Endothelial cell of umbilical vein (primary cell): ENCODE measurements around the gene SLC22A8. TPM values are rescaled to one million over a fixed set of nuclear protein-coding genes. Genes with fewer than 3 reads are reported as not detected.
"Not testable (repeated sequence)": the region's sequence is repeated elsewhere in the genome, so short reads cannot be mapped to it uniquely, and the experiment has no call there.

ENCODE experiments used
- Bru-seq: library from RNA; stranded (reverse); fragments of 400-500 nt; gene quantifications from one replicate; lab custom pipeline; 2021; lab: Mats Ljungman, UMichigan
- BruChase-seq, 2 experiments: library from RNA; stranded (reverse); fragments of 400-500 nt; gene quantifications; one replicate each; lab custom pipeline; 2021; lab: Mats Ljungman, UMichigan
- BruUV-seq: library from RNA; stranded (reverse); fragments of 400-500 nt; replicated peaks from 2 replicates; lab custom pipeline; 2021; lab: Mats Ljungman, UMichigan
- CTCF ChIA-PET: fragments of 300-600, 350-600 bp; sonication (Branson Sonifier 250); formaldehyde crosslinking; loops from one replicate; lab custom pipeline; 2021; ENCODE audit warnings: antibody characterized with exemption, inconsistent platforms; lab: Charles Lee
- POLR2A ChIA-PET: fragments of 300-600, 350-600 bp; sonication (Branson Sonifier 250); formaldehyde crosslinking; loops from one replicate; lab custom pipeline; 2021; ENCODE audit warnings: antibody characterized with exemption, inconsistent platforms; lab: Charles Lee
- DNase-seq: peaks from one replicate; pipeline ENCODE4 v3.0.0-alpha.2; 2011; ENCODE audit warnings: low read depth, low spot score
- FAIRE-seq: peaks from 2 replicates; lab custom pipeline; 2011; peaks lifted over from hg19 to GRCh38; lab: Jason Lieb, UNC
- H2AFZ ChIP-seq: 2 replicates; pipeline ENCODE4 v1.6.0; 2012; ENCODE audit warnings: low read depth, low read length, control low read depth, inconsistent platforms
- H3K27ac ChIP-seq: 2 replicates; pipeline ENCODE4 v1.5.1; 2011; ENCODE audit warnings: low read depth, mild to moderate bottlenecking, control low read depth, low read length, moderate library complexity; ENCODE audit not compliant: insufficient read depth
- H3K27me3 ChIP-seq, 2 experiments: 2 replicates each; pipeline versions ENCODE4 v1.6.0 to v1.6.1; 2011; ENCODE audit warnings: low read length in 2 of 2, mixed read lengths in 1 of 2; ENCODE audit not compliant: control insufficient read depth in 2 of 2, insufficient read depth in 2 of 2
- H3K36me3 ChIP-seq, 2 experiments: 2 replicates in 1 of 2; 3 replicates in 1 of 2; pipeline ENCODE4 v1.5.1; 2011; ENCODE audit warnings: low read length in 2 of 2, mild to moderate bottlenecking in 1 of 2, moderate library complexity in 1 of 2; ENCODE audit not compliant: control insufficient read depth in 2 of 2, insufficient read depth in 2 of 2; ENCODE audit errors: extremely low read depth in 1 of 2
- H3K4me1 ChIP-seq: 3 replicates; pipeline ENCODE4 v1.5.1; 2011; ENCODE audit warnings: mild to moderate bottlenecking, low read length; ENCODE audit not compliant: control insufficient read depth, insufficient read depth; ENCODE audit errors: extremely low read depth
- H3K4me2 ChIP-seq: 2 replicates; pipeline ENCODE4 v1.6.1; 2011; ENCODE audit warnings: low read length, control low read depth, mixed read lengths; ENCODE audit not compliant: insufficient read depth
- H3K4me3 ChIP-seq, 3 experiments: fragments of 200-600 bp in 1 of 3; sonication (generic), shearing (Covaris generic) in 1 of 3; replicated peaks in 1 of 3; 2 replicates each; pipeline ENCODE4 v1.5.1; 2011 to 2016; ENCODE audit warnings: control low read depth in 3 of 3, low read length in 3 of 3, mild to moderate bottlenecking in 2 of 3, inconsistent platforms in 1 of 3, low read depth in 1 of 3, moderate library complexity in 1 of 3; ENCODE audit not compliant: insufficient read depth in 1 of 3
- H3K79me2 ChIP-seq: 2 replicates; pipeline ENCODE4 v1.6.0; 2012; ENCODE audit warnings: low read length, inconsistent platforms; ENCODE audit not compliant: control insufficient read depth, insufficient read depth
- H3K9ac ChIP-seq: replicated peaks from 2 replicates; pipeline ENCODE3; 2011; ENCODE audit warnings: low read length, control low read depth; ENCODE audit not compliant: insufficient read depth; ENCODE audit errors: extremely low read depth
- H3K9me1 ChIP-seq: replicated peaks from 3 replicates; pipeline ENCODE4 v1.6.0; 2011; ENCODE audit warnings: mild to moderate bottlenecking, low read length; ENCODE audit not compliant: control insufficient read depth, insufficient read depth; ENCODE audit errors: extremely low read depth
- H3K9me3 ChIP-seq: replicated peaks from 2 replicates; pipeline ENCODE4 v1.5.1; 2012; ENCODE audit warnings: low read length, inconsistent platforms; ENCODE audit not compliant: control insufficient read depth, insufficient read depth
- H4K20me1 ChIP-seq: replicated peaks from 2 replicates; pipeline ENCODE3; 2011; ENCODE audit warnings: mild to moderate bottlenecking, low read length; ENCODE audit not compliant: control insufficient read depth, insufficient read depth; ENCODE audit errors: extremely low read depth
- EZH2 ChIP-seq: IDR thresholded peaks from 2 replicates; pipeline ENCODE4 v1.6.1; 2012; ENCODE audit warnings: borderline replicate concordance, low read depth, mild to moderate bottlenecking, moderate library complexity, low read length, inconsistent platforms; ENCODE audit not compliant: severe bottlenecking
- FOS ChIP-seq: IDR thresholded peaks from 2 replicates; pipeline ENCODE4 v1.6.1; 2011; ENCODE audit warnings: mild to moderate bottlenecking, low read length, moderate library complexity, borderline replicate concordance; ENCODE audit not compliant: insufficient read depth
- GATA2 ChIP-seq: IDR thresholded peaks from 2 replicates; pipeline ENCODE4 v1.7.0; 2011; ENCODE audit warnings: low read depth, mild to moderate bottlenecking, moderate library complexity, mixed read lengths, low read length; ENCODE audit not compliant: insufficient read length, insufficient read depth
- JUN ChIP-seq: IDR thresholded peaks from 2 replicates; pipeline ENCODE4 v1.6.1; 2011; ENCODE audit warnings: borderline replicate concordance, low read depth; ENCODE audit not compliant: insufficient read length, insufficient read depth
- MYC ChIP-seq: IDR thresholded peaks from one replicate; pipeline ENCODE4 v1.6.1; 2011; ENCODE audit warnings: mild to moderate bottlenecking, low read depth, low read length
- POLR2A ChIP-seq: IDR thresholded peaks from 2 replicates; pipeline ENCODE4 v1.6.1; 2012; ENCODE audit warnings: low read depth, mild to moderate bottlenecking, control low read depth, low read length
- POLR2AphosphoS5 ChIP-seq: IDR thresholded peaks from 2 replicates; pipeline ENCODE4 v1.6.1; 2012; ENCODE audit warnings: low read depth, mild to moderate bottlenecking, control low read depth, low read length, moderate library complexity; ENCODE audit not compliant: insufficient read depth
- dilution Hi-C: fragments of 300-500 bp; cut with MboI; formaldehyde crosslinking; loops from one replicate; pipeline ENCODE4 v1.15.0; 2019; ENCODE audit warnings: low sequenced_read_pairs; ENCODE audit not compliant: extremely low pct_ligation_motif_present
- intact Hi-C: fragments of 100-400 bp; cut with micrococcal nuclease; formaldehyde crosslinking; loops from one replicate; pipeline ENCODE4 v1.10.0; 2022
- long read RNA-seq: library from polyadenylated mRNA; stranded (forward); transcript quantifications from one replicate; pipeline ENCODE4 v2.0.0, GENCODE V29; 2021
- polyA minus RNA-seq, 3 experiments: library from RNA; depleted of rRNA, polyadenylated mRNA; stranded (reverse); fragments of >200 nt; gene quantifications; 1 replicate in 1 of 3; 2 replicates in 2 of 3; pipeline ENCODE4 v1.2.3, GENCODE V29; 2011
- polyA plus RNA-seq, 4 experiments: library from polyadenylated mRNA; depleted of rRNA in 3 of 4; stranded (reverse) in 3 of 4; unstranded in 1 of 4; fragments of >200 nt; gene quantifications; 2 replicates each; pipeline versions ENCODE4 v1.2.1 to v1.2.3, GENCODE V29; 2011 to 2012; ENCODE audit warnings: missing spikeins in 1 of 4
- total RNA-seq: library from RNA; stranded (reverse); gene quantifications from 2 replicates; pipeline ENCODE4 v1.2.3, GENCODE V29; 2021
- TF ChIP-seq, protein P1 (sequence below): IDR thresholded peaks from 2 replicates; pipeline ENCODE4 v1.6.1; 2011; ENCODE audit not compliant: insufficient read depth, insufficient read length
- TF ChIP-seq, protein P2 (sequence below), 2 donors: IDR thresholded peaks; 1 replicate in 1 of 2; 2 replicates in 1 of 2; pipeline ENCODE4 v1.5.1; 2011; ENCODE audit warnings: low read length in 2 of 2, mild to moderate bottlenecking in 2 of 2, moderate library complexity in 2 of 2, control low read depth in 1 of 2, inconsistent platforms in 1 of 2, low read depth in 1 of 2; ENCODE audit not compliant: insufficient read depth in 1 of 2; ENCODE audit errors: extremely low read depth in 1 of 2

SLC22A8 gene
- total RNA-seq (not detected in 2 replicates), polyA plus RNA-seq (not detected in 2 replicates), polyA minus RNA-seq (not detected in 2 replicates), Bru-seq, nascent RNA (not detected), BruChase-seq, experiment 1, labeled RNA remaining after a 6-hour chase (not detected), BruChase-seq, experiment 2, labeled RNA remaining after a 2-hour chase (not detected)
- polyA plus RNA-seq (2011; cell fraction: cytosol; rRNA removed) = not detected in 2 replicates
- not detected in 2 replicates for polyA plus RNA-seq (2011; cell fraction: nucleus; rRNA removed)
- not detected in 2 replicates for polyA plus RNA-seq (2012)
- not detected for polyA minus RNA-seq (2011; cell fraction: cytosol; rRNA and poly(A)+ RNA removed)
- polyA minus RNA-seq (2011; cell fraction: nucleus; rRNA and poly(A)+ RNA removed) = not detected in 2 replicates
- long read RNA-seq = 0 reads

GRCh38 chr11:63015521-63016215 lies at the start of gene SLC22A8:
SLC22A8 (minus strand) TSS chr11:63015841; CDS start chr11:63014958, 883 bp downstream.
- H3K79me2 ChIP-seq = no peaks in the 10 kb centered on the region
- ChIA-PET CTCF (interaction anchor here (0.6 to 2.8 kb wide), 4 partner anchors 107 to 1151 kb away, joined by 3 to 13 read pairs (median 6); no protein-coding TSS in a partner anchor), POLR2A (no interaction called here)
- H3K36me3 ChIP-seq = no peaks in the 10 kb centered on the region
- dilution Hi-C loops (no loop called here), intact Hi-C loops (loop anchor here (5.0 kb wide), 1 partner anchor 38 kb away; no protein-coding TSS in a partner anchor)
- H2AFZ ChIP-seq = no peak within 1 kb of the TSS
- BruUV-seq = no TSS peak
- DNase-seq = no peak
- H3K9ac ChIP-seq = no peak within 1 kb of the TSS
- H3K27ac ChIP-seq = no peak within 1 kb of the TSS
- no peak within 1 kb of the TSS for H3K4me2 ChIP-seq
- no peaks in the 10 kb centered on the region for H3K9me1 ChIP-seq
- TF ChIP-seq GATA2 (no peak), POLR2A (no peak), EZH2 (no peak), JUN (no peak), FOS (no peak), POLR2AphosphoS5 (no peak), MYC (no peak)
- TF ChIP-seq, protein P1, sequence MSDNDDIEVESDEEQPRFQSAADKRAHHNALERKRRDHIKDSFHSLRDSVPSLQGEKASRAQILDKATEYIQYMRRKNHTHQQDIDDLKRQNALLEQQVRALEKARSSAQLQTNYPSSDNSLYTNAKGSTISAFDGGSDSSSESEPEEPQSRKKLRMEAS = no peak
- TF ChIP-seq, protein P2, sequence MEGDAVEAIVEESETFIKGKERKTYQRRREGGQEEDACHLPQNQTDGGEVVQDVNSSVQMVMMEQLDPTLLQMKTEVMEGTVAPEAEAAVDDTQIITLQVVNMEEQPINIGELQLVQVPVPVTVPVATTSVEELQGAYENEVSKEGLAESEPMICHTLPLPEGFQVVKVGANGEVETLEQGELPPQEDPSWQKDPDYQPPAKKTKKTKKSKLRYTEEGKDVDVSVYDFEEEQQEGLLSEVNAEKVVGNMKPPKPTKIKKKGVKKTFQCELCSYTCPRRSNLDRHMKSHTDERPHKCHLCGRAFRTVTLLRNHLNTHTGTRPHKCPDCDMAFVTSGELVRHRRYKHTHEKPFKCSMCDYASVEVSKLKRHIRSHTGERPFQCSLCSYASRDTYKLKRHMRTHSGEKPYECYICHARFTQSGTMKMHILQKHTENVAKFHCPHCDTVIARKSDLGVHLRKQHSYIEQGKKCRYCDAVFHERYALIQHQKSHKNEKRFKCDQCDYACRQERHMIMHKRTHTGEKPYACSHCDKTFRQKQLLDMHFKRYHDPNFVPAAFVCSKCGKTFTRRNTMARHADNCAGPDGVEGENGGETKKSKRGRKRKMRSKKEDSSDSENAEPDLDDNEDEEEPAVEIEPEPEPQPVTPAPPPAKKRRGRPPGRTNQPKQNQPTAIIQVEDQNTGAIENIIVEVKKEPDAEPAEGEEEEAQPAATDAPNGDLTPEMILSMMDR (IDR thresholded peaks at IDR 0.05; ENCODE audit: extremely low read depth in 1 of 2, insufficient read depth in 1 of 2, low read depth in 1 of 2, low read length in 2 of 2) = no peak
- no peaks in the 10 kb centered on the region for H3K9me3 ChIP-seq
- no peak for FAIRE-seq
- no peaks in the 10 kb centered on the region for H4K20me1 ChIP-seq
- no peak within 1 kb of the TSS for H3K4me3 ChIP-seq
- H3K27me3 ChIP-seq = peaks cover 0 to 3% of the 10 kb centered on the region in 2 experiments
- peaks cover 10% of the 10 kb centered on the region for H3K4me1 ChIP-seq

DNA sequence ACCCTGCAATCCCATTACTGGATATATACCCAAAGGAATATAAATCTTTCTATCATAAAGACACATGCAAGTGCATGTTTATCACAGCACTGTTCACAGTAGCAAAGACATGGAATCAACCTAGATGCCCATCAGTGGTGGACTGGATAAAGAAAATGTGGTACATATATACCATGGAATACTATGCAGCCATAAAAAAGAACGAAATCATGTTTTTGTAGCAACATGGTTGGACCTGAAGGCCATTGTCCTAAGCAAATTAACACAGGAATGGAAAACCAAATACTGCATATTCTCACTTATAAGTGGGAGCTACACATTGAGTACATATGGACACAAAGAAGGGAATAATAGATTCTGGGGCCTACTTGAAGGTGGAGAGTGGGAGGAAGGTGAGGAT lies 30.6 kb upstream of the SLC22A8 start:
- H2AFZ ChIP-seq, H3K4me3 ChIP-seq, H3K9me1 ChIP-seq, POLR2A ChIA-PET, dilution Hi-C loops, H3K9ac ChIP-seq, H3K36me3 ChIP-seq, H3K27ac ChIP-seq, H4K20me1 ChIP-seq, H3K4me2 ChIP-seq, BruUV-seq, H3K4me1 ChIP-seq, DNase-seq, H3K9me3 ChIP-seq, H3K79me2 ChIP-seq, H3K27me3 ChIP-seq, FAIRE-seq, intact Hi-C loops: not testable (repeated sequence)
- CTCF ChIA-PET = interaction anchor here (1.5 kb wide), 1 partner anchor 11 kb away, joined by 6 read pairs; no protein-coding TSS in a partner anchor
